HuH-7 (cell line): ENCODE measurements around the gene ST7.
"Not testable (repeated sequence)": the region's sequence is repeated elsewhere in the genome, so short reads cannot be mapped to it uniquely, and the experiment has no call there.

Source experiments
- DNase-seq: peaks from one replicate; pipeline ENCODE4 v3.0.0; 2011; ENCODE audit warnings: low spot score

The ST7 gene

DNA sequence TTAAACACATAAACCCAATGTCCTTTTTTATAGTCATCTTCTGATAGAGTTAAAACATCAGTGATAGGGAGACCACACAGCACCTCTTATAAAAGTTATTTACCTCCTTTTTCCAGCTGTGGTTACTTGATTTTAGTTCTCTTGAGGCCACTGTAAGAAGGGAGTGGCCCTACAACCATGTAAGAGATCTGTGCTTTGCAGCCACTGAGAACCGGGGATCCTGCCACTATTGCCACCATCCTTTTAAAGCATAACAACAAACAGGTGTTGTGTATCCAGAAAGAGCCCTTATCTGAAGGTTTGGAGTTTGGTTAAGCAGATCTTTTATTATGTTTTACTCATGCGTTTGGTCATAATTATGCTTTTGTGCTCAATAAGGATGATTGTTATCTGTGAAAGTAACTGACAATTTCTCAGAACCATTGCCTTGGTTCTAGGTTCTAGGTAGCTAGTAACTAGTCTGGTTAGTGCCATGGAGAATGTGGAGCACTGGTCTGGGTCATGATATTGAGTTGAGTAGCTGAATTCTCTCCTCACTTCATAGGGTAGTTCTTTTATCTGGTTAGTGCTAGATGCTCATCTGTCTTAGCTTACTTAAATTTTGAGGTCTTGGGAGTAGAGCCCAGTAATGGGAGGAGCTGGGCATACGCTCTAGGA is 56.5 kb downstream of the ST7 start:
- DNase-seq = no peak

DNA sequence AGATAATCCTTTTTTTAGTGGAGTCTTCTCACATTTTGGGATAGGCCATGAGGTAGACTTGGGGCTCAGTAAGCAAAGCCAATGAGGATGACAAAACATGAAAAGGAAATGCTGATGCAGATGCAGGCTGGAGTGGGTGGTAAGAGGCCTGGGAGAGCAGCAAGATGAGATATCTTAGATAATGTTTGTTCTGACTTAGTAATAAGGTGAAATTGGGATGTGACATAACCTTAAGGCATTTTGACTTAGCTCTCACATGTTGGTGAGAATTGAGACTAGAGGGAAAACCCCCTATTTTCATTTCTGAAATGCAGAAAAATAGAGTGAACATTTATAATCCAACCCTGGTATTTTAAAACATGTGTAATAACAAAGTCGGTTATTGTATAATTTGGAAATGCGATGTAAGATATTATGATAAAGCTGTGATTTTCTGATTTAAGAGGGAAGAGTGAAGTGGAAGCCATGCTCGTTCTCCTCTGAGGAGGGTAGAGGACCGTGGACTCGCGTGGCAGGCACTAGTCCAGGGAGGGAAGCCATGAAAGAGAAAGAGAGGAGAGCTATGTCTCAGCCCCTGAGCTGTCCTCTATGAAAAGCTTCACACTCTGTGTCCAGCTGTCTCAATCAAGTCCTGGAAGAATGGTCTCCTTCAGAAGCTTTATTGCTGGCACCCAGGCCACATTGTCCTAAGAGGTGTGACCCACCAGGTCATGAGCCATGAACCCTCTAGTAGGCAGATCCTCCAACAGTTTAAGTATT is 57.3 kb downstream of the ST7 start:
- DNase-seq = no peak

DNA sequence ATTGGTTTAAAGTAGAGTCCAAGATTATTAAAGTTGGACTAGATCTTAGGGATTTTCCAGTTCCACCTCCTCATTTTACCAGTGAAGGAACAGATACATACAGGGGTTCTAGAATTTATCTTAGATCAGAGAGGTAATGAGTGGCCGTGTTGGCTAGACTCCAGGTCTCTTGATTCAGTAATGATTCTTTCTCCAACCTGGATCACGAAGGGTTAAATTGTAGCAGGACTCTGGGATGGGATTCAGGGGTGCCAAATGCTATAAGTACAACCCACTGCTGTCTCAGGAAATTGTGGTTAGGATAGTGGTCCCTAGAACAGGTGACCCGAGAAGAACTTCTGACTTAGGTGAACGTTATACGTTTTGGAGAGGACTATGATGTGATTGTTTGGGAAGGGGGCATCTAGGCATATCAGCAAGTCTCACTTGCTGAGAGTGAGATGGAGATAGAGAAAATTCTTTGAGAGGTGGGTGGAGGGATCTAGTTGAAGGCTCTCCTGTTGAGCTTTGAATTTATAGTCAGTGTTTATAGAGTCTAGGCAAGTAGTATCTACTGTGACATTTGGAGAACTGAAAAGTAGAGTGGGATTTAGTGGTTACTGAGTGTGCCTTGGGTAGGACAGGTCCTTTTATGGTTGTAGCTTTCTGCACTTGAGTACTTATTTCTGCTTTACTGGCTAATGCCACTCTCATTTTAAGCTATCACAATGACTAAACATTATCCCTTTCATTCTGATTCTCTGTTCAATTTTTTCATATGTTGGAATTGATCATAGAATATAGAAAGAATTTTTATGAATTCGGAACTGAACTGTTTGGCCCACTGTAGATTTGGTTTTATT is 58.3 kb downstream of the ST7 start:
- no peak for DNase-seq

DNA sequence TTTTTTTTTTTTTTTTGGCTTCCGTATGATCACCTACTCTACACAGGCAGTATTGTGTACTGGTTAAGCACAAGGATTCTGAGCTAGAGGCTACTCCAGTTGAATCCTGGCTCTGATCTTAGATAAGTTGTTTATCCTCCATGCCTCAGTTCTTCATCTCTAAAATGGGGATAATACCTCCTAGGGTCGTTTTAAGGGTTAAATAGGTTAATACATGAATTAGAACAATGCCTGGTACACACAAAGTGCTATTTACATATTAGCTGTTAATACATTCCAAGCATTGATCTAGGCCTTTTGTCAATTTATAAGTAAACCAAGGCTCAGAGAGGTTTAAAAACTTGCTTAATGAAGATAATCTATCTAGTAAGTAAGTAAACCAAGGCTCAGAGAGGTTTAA is 59.0 kb downstream of the ST7 start:
- no peak for DNase-seq

DNA sequence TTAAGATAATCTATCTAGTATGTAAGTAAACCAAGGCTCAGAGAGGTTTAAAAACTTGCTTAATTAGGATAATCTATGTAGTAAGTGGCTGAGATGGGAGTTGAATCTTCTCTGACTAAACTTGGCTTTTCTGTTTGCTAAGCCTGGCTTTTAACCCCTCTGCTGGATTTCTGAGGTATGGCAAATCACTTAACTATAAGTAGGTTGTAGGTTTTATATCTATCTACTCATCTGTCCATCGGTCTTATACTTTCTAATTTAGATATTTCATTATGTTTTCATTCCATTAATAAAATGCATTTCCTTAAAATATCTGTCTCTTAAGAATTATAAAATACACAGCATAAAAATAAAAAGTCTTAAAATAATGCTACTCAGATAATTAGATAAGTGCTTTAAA is 59.4 kb downstream of the ST7 start:
- DNase-seq = peak; percentile 47

DNA sequence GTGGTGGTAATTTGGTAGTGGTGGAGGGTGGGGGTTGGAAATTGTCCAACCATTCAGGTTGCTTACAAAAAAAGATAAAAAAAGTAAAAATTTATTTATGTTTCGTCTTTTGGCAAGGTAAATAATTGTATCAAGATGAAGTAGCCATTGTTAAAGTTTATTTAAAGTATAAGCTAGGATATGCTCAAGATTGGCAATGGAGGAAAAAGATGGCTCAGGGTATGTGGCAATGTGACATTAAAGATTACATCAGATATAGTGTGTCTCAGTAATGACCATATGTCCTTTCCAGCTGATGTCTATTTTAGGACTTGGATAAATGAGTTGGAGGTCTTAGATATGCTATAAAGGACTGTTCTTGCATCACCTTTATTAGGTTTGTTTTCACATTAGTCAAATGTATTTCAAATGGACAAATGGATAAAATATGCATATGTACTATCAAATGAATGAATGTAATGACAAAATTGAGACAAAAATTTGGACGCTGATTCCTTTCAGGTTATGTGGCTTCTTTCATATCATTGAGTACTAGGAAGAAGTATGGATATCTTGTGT is 60.9 kb downstream of the ST7 start:
- DNase-seq = no peak

DNA sequence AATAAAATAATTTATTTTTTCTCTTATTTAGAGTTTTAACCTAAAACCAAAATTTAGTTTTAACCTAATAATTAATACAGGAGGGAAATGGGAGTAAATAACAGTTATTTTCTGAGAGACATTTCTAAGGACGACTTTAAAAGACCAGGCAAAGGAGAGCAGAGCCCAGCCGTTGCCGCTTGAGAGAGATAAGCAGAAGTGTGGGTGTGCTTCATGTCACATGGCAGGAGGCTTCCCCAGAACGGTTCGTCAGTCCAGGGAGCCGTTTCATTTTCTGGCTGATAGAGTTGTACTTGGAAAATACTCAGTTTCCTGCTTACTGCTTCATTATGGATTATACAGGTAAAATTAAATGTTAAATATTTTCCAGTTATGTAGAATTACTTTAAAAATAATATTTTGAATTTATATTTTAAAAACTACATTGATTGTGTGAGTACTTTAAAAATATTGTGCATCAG is 61.4 kb downstream of the ST7 start:
- no peak for DNase-seq

DNA sequence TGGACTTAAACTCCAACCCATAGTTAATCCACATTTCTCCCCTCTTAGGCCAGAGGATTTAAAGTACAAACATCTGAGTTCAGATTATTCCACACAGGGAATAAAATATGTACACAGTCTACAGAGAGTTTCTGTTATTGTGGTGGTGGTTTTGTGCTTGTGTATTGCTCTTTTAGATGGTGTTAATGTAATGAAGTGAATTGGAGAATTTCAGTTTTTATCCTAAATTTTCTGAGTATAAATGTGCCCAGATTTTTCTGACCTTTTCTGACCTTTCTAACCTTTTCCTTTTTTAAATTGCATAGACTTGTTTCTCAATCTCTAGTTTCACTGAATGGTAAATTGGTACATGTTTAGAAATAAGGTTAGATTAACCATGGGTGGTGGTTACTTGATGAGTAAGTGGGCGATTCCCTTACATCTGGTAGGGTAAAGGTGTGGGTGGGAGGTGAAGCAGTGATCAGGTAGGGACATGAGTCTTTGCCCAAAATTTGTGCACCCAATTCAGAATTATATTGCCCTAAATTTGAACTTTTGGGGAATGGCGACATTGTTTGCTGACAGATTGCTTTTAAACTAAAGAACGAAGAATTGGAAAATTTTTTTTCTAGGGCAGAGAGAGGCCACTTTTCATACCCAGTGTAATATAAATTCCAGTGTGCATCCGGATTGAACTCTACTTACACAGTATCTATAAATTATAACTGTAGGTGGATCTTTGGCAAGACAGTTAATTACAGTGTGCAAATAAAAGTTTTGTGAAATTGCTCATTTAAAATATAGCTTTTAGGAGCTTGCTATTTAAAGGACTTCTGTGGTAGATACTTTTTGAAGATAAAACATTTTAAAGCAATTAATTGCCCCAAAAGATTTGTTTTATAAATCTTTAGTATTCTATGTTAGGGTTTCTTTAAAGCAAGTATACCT is 62.2 kb downstream of the ST7 start:
- no peak for DNase-seq

DNA sequence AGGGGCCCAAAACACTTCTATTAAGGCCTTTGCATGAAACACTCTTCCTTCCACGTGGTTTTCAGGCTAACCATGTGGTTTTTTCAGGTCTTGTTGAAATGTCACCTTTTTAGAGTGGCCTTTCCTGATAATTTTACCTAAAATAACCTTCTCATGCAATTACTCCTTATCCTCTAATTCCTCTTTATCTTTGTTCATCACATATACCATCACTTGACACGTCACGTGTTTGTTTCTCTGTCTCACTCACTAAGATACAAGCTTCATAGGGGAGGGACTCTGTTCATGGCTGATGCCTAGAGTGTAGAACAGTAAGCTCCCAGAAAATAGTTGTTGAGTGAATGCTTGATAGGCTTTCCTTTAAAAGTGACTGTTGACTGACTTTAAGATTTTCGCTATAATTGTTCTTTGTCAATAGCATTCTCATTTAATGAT is 63.7 kb downstream of the ST7 start:
- DNase-seq = no peak

DNA sequence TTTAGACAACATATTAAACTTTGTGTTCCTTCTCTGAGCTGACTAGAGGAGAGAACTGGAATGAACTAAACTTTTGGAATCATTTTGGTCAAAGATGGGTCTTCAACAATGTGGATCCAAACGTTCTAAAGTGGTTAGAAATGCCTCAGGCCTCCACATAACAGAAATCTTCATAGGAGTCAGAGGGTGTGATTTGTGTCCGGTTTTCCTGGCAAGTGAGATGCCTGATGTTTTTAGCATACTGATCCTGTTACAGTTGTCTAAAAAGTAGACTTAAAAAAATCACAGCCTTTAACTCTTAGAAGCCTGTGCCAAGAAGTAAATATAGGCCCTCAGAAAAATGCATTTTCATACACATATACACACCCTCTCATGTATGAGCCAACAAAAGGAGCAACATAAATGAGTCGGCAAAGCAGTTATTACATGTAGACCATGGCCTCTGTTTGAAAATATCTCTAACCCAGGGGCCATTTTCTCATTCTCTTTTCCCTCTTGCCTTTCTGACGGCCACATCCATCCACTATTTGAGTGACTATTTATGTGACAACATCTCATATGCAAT is 64.5 kb downstream of the ST7 start:
- DNase-seq = no peak

DNA sequence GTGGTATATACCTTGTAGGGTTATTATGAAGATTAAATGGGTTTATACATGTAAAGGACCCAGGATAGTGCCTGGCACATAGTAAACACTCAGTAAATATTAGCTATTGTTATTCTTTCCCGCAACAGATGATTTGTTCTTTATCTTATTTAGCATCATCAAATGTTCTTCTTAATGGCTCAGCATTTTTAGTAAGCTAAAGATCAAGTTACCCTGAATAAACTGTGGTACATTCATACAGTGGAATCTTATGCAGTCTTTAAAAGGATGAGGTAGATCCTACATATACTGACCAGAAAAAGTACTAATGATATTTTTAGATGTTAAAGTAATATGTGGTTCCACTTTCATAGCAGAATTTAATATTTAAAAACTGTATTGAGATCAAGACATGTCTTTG is 65.4 kb downstream of the ST7 start:
- DNase-seq = no peak

DNA sequence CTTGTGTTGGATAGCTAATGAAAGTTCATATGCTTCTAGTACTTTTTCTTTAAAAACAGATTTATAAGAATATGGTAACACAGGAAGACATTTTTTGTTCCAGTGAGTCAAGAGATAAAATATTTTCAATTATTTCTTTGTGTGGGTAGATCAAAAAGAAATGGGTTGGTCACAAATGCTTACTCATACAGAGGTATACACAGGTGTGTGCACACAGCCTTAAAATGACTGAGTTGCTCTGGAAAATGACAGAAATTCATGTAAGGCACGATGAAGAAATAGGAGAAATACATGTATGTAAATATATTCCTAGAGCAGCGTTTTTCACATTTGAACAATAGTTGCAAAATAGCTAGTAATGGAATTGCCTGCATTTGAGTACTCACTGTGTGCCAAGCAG is 66.0 kb downstream of the ST7 start:
- DNase-seq = no peak

DNA sequence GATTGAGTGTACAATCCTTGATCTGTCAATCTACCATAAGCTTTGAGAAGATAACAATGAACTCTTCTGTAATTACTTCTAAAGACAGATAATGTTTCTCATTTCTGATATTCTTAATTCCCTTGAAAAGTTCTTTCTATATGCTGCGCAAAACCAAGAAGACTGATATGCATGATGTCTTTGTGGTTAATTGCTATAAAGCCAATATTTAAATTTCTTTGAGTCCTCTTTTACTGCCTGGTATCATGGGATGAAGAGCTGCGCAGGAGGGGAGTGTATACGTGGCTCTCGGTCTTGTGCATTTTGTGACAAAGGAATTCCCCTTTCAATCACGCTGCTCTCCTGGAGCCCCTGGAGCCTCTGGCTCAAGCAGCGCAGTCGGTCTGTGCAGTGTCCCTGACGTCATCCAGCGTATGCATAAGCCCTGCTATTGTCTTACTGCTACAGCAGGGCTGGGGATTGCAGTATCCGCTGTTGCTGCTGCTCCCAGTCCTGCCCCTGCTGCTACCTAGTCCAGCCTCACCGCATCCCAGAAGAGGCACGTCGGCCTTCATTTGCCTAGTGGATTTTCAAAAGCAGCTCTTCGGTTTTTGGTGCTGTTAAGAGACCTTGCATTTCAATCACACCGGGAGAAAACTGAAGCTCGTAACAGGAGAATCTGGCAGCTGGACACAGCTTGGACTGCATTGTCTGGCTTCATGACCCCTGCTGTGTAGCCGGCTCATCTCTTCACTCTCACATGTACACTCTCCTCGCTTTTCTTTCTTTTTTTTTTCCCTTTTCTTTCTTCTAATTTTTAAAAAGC is 66.7 kb downstream of the ST7 start:
- DNase-seq = no peak

DNA sequence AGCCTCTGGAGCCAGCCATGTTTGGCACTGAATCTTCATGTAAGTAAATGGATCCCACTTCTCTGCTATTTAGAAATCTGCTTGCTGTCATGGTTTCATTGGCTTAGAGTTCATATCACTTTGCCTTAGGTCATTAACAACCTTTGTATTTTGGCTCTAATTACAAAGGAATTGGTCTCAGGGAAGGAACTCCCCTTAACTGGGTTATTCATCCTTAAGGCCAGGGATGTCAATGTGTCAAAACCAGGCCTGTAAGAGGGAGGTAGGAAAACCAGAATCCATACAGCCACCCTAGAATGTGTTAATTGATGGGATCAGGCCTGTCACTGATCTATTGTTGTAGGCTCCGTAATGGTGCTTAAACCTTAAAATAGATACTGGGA is 67.3 kb downstream of the ST7 start:
- DNase-seq = no peak

DNA sequence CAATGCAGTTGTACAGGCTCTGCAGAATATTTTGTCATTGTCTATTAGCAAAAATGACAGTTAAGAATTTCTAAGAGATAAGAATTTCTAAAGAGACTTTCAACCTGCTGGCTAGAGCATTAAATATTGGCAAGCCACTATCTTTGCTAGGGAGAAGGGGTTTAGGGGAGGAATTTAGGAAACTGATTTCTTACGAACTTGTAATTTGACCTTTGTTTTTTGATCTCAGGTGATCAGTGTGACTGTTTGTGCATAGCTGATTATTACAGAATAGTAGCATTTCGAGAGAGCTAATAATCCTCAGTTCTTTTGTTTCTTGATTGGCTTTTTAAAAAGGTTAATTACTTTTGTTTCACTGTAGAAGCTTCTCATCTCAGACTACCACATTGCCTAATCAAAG is 68.1 kb downstream of the ST7 start:
- no peak for DNase-seq

DNA sequence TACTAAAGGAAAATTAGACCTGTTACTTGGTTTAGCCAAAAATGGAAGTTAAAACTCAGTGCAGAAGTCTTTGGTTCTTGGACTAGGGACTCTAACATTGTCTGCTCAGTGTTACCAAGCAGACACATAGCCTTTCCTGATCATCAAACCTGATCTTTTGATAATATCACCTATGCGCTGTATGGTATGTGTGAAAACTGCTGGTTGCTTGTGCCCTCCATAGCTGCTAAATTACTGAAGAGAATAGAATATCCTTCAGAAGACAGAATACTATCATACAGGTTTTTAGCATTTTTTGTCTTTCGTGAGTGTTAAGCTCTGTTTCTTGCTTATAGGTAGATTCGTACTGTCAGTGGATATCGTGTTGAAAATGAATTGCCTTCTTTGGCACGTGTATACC is 68.7 kb downstream of the ST7 start:
- no peak for DNase-seq

DNA sequence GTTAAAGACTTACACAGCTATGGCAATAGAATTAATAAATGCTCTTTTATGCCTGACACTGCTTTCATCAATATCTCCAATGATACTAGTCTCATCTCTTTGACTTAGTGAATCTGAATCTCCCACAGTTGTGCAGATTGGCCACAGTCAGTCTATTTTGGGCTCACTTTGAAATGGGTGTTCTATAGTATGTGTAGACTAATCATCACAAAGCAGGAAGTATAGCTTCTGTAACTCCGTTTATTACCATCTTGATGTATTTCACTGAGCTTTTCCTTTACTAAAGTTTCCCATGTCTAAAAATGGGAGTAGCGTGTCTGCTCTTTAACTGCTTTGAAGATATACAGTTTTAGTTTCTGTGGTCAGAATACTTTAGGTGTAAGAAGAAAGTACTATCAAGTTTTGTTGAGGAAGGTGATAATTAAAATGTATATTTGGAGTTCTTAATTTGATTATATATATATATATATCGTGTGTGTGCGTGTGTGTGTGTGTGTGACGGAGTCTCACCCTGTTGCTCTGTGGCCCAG is 70.1 kb downstream of the ST7 start:
- no peak for DNase-seq

DNA sequence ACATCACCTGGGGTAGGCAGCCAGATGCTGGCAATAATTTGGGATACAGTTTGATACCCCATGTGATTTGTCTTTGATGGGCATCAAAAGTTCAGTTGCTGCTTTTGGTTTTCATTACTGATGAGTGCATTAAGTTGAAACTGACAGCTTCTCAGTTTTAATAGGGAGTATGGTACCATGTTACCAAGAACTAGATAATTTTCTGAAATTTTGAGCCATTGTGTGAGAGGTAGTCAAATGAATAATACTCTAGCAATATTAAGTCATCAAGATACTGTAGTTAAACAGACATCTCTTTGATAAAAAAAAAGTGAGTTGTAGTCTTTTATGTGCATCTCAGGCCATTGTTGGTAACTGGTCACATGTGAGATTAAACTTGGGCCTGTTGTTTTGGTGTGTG is 71.5 kb downstream of the ST7 start:
- no peak for DNase-seq

DNA sequence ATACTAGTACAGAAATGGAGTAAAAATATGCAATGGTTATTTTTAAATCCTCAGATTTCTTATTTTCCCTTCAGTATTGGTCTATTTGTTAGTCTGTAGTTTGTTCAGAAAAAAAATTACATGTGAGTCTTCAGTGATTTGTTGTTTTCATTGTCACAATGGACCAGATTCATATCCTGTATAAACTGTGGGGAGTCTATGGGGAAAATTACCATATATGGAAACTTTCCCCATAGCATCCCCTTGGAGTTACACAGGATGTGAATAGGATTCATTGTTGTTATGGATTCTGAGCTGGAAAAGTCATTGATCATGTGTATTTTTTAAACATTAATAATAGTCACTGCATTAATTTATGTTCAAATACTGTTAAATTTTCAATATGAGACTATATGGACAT is 72.6 kb downstream of the ST7 start:
- no peak for DNase-seq

DNA sequence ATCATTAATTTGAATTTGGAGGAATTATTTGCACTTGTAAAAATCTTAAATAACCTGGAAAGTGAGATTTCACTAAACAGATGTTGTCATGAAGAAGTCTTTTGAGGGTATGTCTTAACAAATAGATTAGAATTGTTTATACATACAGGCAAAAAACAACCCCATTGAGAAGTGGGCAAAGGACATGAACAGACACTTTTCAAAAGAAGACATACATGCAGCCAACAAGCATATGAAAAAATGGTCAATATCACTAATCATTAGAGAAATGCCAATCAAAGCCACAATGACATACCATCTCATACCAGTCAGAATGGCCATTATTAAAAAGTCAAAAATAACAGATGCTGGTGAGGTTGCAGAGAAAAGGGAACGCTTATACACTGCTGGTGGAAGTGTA is 77.0 kb downstream of the ST7 start:
- not testable (repeated sequence) for DNase-seq
